H1 (cell line): ENCODE results near the gene ARHGAP6. TPM values are rescaled to one million over a fixed set of nuclear protein-coding genes. Genes with fewer than 3 reads are reported as not detected.

ENCODE experiments used
- CTCF ChIA-PET: fragments of 300-600 bp; sonication (Branson Sonifier 250); formaldehyde crosslinking; loops from one replicate; lab custom pipeline; 2021; ENCODE audit not compliant: partially characterized antibody; lab: Charles Lee
- POLR2A ChIA-PET: fragments of 300-600 bp; sonication (Branson Sonifier 250); formaldehyde crosslinking; loops from one replicate; lab custom pipeline; 2021; ENCODE audit warnings: inconsistent platforms; ENCODE audit not compliant: partially characterized antibody; lab: Charles Lee
- DNase-seq, 2 experiments: peaks; one replicate each; pipeline versions ENCODE4 v3.0.0 to v3.0.0-alpha.2; 2010 to 2022; ENCODE audit warnings: low spot score in 2 of 2, low read depth in 1 of 2, mixed read lengths in 1 of 2
- FAIRE-seq: peaks from 2 replicates; lab custom pipeline; 2011; peaks lifted over from hg19 to GRCh38; lab: Jason Lieb, UNC
- H2AFZ ChIP-seq: 2 replicates; pipeline ENCODE4 v1.8.1; 2012; ENCODE audit warnings: low read length, inconsistent platforms
- H2AK5ac ChIP-seq: 2 replicates; pipeline ENCODE4 v1.6.1; 2013; ENCODE audit warnings: low read depth, low read length
- H2BK120ac ChIP-seq: replicated peaks from 2 replicates; pipeline ENCODE3; 2013; ENCODE audit warnings: low read depth, low read length, inconsistent platforms
- H2BK12ac ChIP-seq: 2 replicates; pipeline ENCODE4 v1.6.1; 2013; ENCODE audit warnings: low read depth, low read length
- H2BK15ac ChIP-seq: 2 replicates; pipeline ENCODE4 v1.6.1; 2013; ENCODE audit warnings: low read length
- H2BK20ac ChIP-seq: 2 replicates; pipeline ENCODE4 v1.6.1; 2013; ENCODE audit warnings: low read length
- H2BK5ac ChIP-seq: 2 replicates; pipeline ENCODE4 v1.6.1; 2013; ENCODE audit warnings: low read depth, low read length
- H3K14ac ChIP-seq: 2 replicates; pipeline ENCODE4 v1.6.1; 2013; ENCODE audit warnings: inconsistent platforms; ENCODE audit not compliant: insufficient read length
- H3K18ac ChIP-seq: 2 replicates; pipeline ENCODE4 v1.6.1; 2013; ENCODE audit warnings: low read length; ENCODE audit errors: extremely low read depth
- H3K23ac ChIP-seq: 2 replicates; pipeline ENCODE4 v1.6.1; 2013; ENCODE audit warnings: inconsistent platforms; ENCODE audit not compliant: insufficient read length
- H3K23me2 ChIP-seq: 2 replicates; pipeline ENCODE4 v1.6.1; 2013; ENCODE audit warnings: low read depth, low read length
- H3K27ac ChIP-seq: 2 replicates; pipeline ENCODE4 v1.6.1; 2011; ENCODE audit warnings: low read depth, low read length, inconsistent platforms
- H3K27me3 ChIP-seq, 4 experiments: replicated peaks in 1 of 4; 1 replicate in 1 of 4; 2 replicates in 3 of 4; pipeline versions ENCODE4 v1.6.1 to v1.8.1; 2011 to 2013; ENCODE audit warnings: low read length in 3 of 4, mild to moderate bottlenecking in 3 of 4, inconsistent platforms in 2 of 4, mixed read lengths in 2 of 4, moderate library complexity in 1 of 4; ENCODE audit not compliant: control insufficient read depth in 3 of 4, insufficient read depth in 3 of 4; ENCODE audit errors: extremely low read depth in 1 of 4
- H3K36me3 ChIP-seq, 4 experiments: 2 replicates each; pipeline versions ENCODE4 v1.6.1 to v1.8.1; 2011 to 2013; ENCODE audit warnings: mild to moderate bottlenecking in 4 of 4, low read length in 3 of 4, moderate library complexity in 2 of 4, control low read depth in 1 of 4, inconsistent platforms in 1 of 4; ENCODE audit not compliant: insufficient read depth in 4 of 4, control insufficient read depth in 2 of 4
- H3K4ac ChIP-seq: replicated peaks from 2 replicates; pipeline ENCODE3; 2013; ENCODE audit warnings: low read length, low read depth, mixed read lengths, inconsistent platforms; ENCODE audit not compliant: insufficient read length
- H3K4me1 ChIP-seq, 4 experiments: replicated peaks in 1 of 4; 1 replicate in 1 of 4; 2 replicates in 3 of 4; pipeline versions ENCODE4 v1.6.1 to v1.8.1; 2011 to 2013; ENCODE audit warnings: low read length in 3 of 4, inconsistent platforms in 2 of 4, mixed read lengths in 1 of 4; ENCODE audit not compliant: insufficient read depth in 4 of 4, control insufficient read depth in 3 of 4
- H3K4me2 ChIP-seq, 2 experiments: 2 replicates each; pipeline versions ENCODE4 v1.6.1 to v1.8.1; 2011 to 2013; ENCODE audit warnings: low read depth in 2 of 2, low read length in 2 of 2, control low read depth in 1 of 2, inconsistent platforms in 1 of 2, mild to moderate bottlenecking in 1 of 2; ENCODE audit not compliant: insufficient read depth in 1 of 2
- H3K4me3 ChIP-seq, 4 experiments: fragments of 200-600, 300-600 bp in 1 of 4; sonication (generic), shearing (Covaris generic), sonication (Bioruptor Twin) in 1 of 4; 2 replicates each; pipeline versions ENCODE4 v1.5.1 to v1.8.1; 2011 to 2016; ENCODE audit warnings: low read length in 4 of 4, low read depth in 3 of 4, control low read depth in 2 of 4, inconsistent platforms in 2 of 4, mild to moderate bottlenecking in 2 of 4, mixed read lengths in 1 of 4, moderate library complexity in 1 of 4; ENCODE audit not compliant: insufficient read depth in 2 of 4; ENCODE audit errors: extremely low read depth in 1 of 4
- H3K56ac ChIP-seq: replicated peaks from 2 replicates; pipeline ENCODE3; 2013; ENCODE audit warnings: low read depth, mild to moderate bottlenecking, mixed read lengths, low read length, inconsistent platforms; ENCODE audit not compliant: insufficient read length
- H3K79me1 ChIP-seq: 2 replicates; pipeline ENCODE4 v1.6.1; 2013; ENCODE audit warnings: low read depth, low read length, control low read depth
- H3K79me2 ChIP-seq, 2 experiments: 2 replicates each; pipeline versions ENCODE4 v1.6.1 to v1.8.1; 2012 to 2013; ENCODE audit warnings: low read length in 2 of 2, mild to moderate bottlenecking in 2 of 2, inconsistent platforms in 1 of 2; ENCODE audit not compliant: insufficient read depth in 2 of 2, control insufficient read depth in 1 of 2
- H3K9ac ChIP-seq, 4 experiments: replicated peaks in 1 of 4; 1 replicate in 1 of 4; 2 replicates in 3 of 4; pipeline versions ENCODE4 v1.6.1 to v1.8.1; 2011 to 2013; ENCODE audit warnings: low read depth in 3 of 4, low read length in 3 of 4, control low read depth in 2 of 4, mild to moderate bottlenecking in 2 of 4, moderate library complexity in 2 of 4, inconsistent platforms in 1 of 4; ENCODE audit errors: extremely low read depth in 1 of 4
- H3K9me3 ChIP-seq, 2 experiments: 2 replicates each; pipeline versions ENCODE4 v1.6.1 to v1.8.1; 2012 to 2013; ENCODE audit warnings: mild to moderate bottlenecking in 2 of 2, moderate library complexity in 2 of 2, control low read depth in 1 of 2, inconsistent platforms in 1 of 2, low read depth in 1 of 2, low read length in 1 of 2, mixed read lengths in 1 of 2; ENCODE audit not compliant: insufficient read depth in 2 of 2
- H4K20me1 ChIP-seq, 2 experiments: replicated peaks in 1 of 2; 2 replicates each; pipeline versions ENCODE3 to v1.8.1; 2011 to 2013; ENCODE audit warnings: inconsistent platforms in 2 of 2, low read length in 2 of 2, mild to moderate bottlenecking in 1 of 2; ENCODE audit not compliant: insufficient read depth in 2 of 2, control insufficient read depth in 1 of 2
- H4K5ac ChIP-seq: 2 replicates; pipeline ENCODE4 v1.6.1; 2013; ENCODE audit warnings: low read length, low read depth, mixed read lengths, inconsistent platforms; ENCODE audit not compliant: insufficient read length
- H4K8ac ChIP-seq: 2 replicates; pipeline ENCODE4 v1.8.0; 2013; ENCODE audit warnings: mild to moderate bottlenecking, moderate library complexity, low read length, inconsistent platforms; ENCODE audit not compliant: insufficient read depth; ENCODE audit errors: extremely low read depth
- H4K91ac ChIP-seq: replicated peaks from 2 replicates; pipeline ENCODE3; 2013; ENCODE audit warnings: low read length, mixed read lengths, inconsistent platforms; ENCODE audit not compliant: insufficient read length
- CBX8 ChIP-seq: fragments of 300-800, 300-1000 bp; sonication (generic); IDR thresholded peaks from 2 replicates; pipeline ENCODE4 v1.7.1; 2016; ENCODE audit warnings: low read depth, low read length, borderline replicate concordance
- CHD1 ChIP-seq: IDR thresholded peaks from 2 replicates; pipeline ENCODE4 v1.6.1; 2012; ENCODE audit warnings: low read depth, low read length, improper control_type of control experiment
- CHD2 ChIP-seq: IDR thresholded peaks from 2 replicates; pipeline ENCODE4 v1.6.1; 2012; ENCODE audit warnings: low read length, improper control_type of control experiment
- CREB1 ChIP-seq: IDR thresholded peaks from 2 replicates; pipeline ENCODE4 v1.6.1; 2012; ENCODE audit warnings: inconsistent platforms
- FOSL1 ChIP-seq: IDR thresholded peaks from 2 replicates; pipeline ENCODE4 v1.6.1; 2011; ENCODE audit warnings: mild to moderate bottlenecking, low read depth, low read length, moderate library complexity; ENCODE audit not compliant: insufficient read depth
- GABPA ChIP-seq: IDR thresholded peaks from 2 replicates; pipeline ENCODE4 v1.6.1; 2011; ENCODE audit warnings: mild to moderate bottlenecking, low read length, moderate library complexity, borderline replicate concordance; ENCODE audit not compliant: insufficient read depth
- HDAC2 ChIP-seq, 2 experiments: fragments of 300-600 bp in 1 of 2; sonication (generic) in 1 of 2; IDR thresholded peaks; 2 replicates each; pipeline ENCODE4 v1.6.1; 2011 to 2012; ENCODE audit warnings: low read depth in 2 of 2, low read length in 2 of 2, mild to moderate bottlenecking in 2 of 2, moderate library complexity in 2 of 2, borderline replicate concordance in 1 of 2, inconsistent platforms in 1 of 2
- RFX5 ChIP-seq: IDR thresholded peaks from 2 replicates; pipeline ENCODE4 v1.6.1; 2011; ENCODE audit warnings: low read depth, low read length, improper control_type of control experiment, borderline replicate concordance
- RNF2 ChIP-seq: fragments of 200-900, 300-1000 bp; sonication (generic); IDR thresholded peaks from 2 replicates; pipeline ENCODE4 v1.7.1; 2016; ENCODE audit warnings: borderline replicate concordance, low read depth, mild to moderate bottlenecking, antibody characterized with exemption, low read length; ENCODE audit not compliant: poor library complexity, severe bottlenecking; ENCODE audit errors: missing control alignments
- SUZ12 ChIP-seq: fragments of 200-600 bp; sonication (generic); IDR thresholded peaks from 2 replicates; pipeline ENCODE4 v1.6.1; 2012; ENCODE audit warnings: mild to moderate bottlenecking, inconsistent platforms, low read length, moderate library complexity, mixed read lengths
- TAF7 ChIP-seq: optimal IDR thresholded peaks from 2 replicates; pipeline ENCODE3; 2011; ENCODE audit warnings: low read depth, mild to moderate bottlenecking, inconsistent platforms, low read length, moderate library complexity, borderline replicate concordance
- YY1 ChIP-seq: IDR thresholded peaks from 2 replicates; pipeline ENCODE4 v1.6.1; 2011; ENCODE audit warnings: low read depth, mild to moderate bottlenecking, low read length
- WGBS, 2 experiments: shearing (Covaris generic) in 1 of 2; methylation state at CpG; one replicate each; pipeline versions ENCODE4 v1.1.6 to v1.1.7; 2013 to 2015; ENCODE audit warnings: low lambda C conversion rate in 2 of 2, mixed read lengths in 2 of 2, inconsistent platforms in 1 of 2, low coverage in 1 of 2, missing lambda C conversion rate in 1 of 2; ENCODE audit not compliant: insufficient replicate concordance in 2 of 2, insufficient coverage in 1 of 2, insufficient read length in 1 of 2; ENCODE audit errors: extremely low coverage in 1 of 2, missing lambda C conversion rate in 1 of 2; 5-methylcytosine and 5-hydroxymethylcytosine counted together
- polyA plus RNA-seq, 7 experiments: library from polyadenylated mRNA; depleted of rRNA in 3 of 7; stranded (reverse) in 5 of 7; unstranded in 2 of 7; fragments of >200 nt in 5 of 7; fragments of 200-250 nt in 2 of 7; gene quantifications; 1 replicate in 5 of 7; 2 replicates in 1 of 7; 4 replicates in 1 of 7; pipeline versions ENCODE4 v1.2.1 to v1.2.3, GENCODE V29; 2011 to 2013; ENCODE audit warnings: missing spikeins in 2 of 7, mixed read lengths in 2 of 7
- total RNA-seq: library from RNA; stranded (reverse); fragmentation: NEBNext Ultra II Directional; extraction: Animal tissue kit (Norgen Biotek cat#: 25700); gene quantifications from 2 replicates; pipeline ENCODE4 v1.2.1, GENCODE V29; 2021

ARHGAP6 gene
- total and polyA plus RNA-seq, 2 of the 8 experiments (the other 6 are each of a cell fraction or from before 2014, with no cell fraction given) = 0.35 to 0.82 TPM

GRCh38 chrX:11375614-11376119 is 290.1 kb downstream of the ARHGAP6 start:
- no peaks in the 10 kb centered on the region for H3K23me2 ChIP-seq
- H2AK5ac ChIP-seq = no peak overlapping the region
- H2BK20ac ChIP-seq = no peak overlapping the region
- no peak for DNase-seq
- no peak overlapping the region for H3K23ac ChIP-seq
- POLR2A ChIA-PET = no interaction called here
- H4K91ac ChIP-seq = no peak overlapping the region
- FAIRE-seq = no peak
- no peak overlapping the region for H2BK12ac ChIP-seq
- H4K20me1 ChIP-seq = no peaks in the 10 kb centered on the region
- CTCF ChIA-PET = no interaction called here
- H2BK5ac ChIP-seq = no peak overlapping the region
- no peak overlapping the region for H3K4ac ChIP-seq
- WGBS, 2 experiments = 82% methylated on average over 1 of the region's 1 CpG; no CpG with 5 or more reads in 1 of the 2 experiments
- H2AFZ ChIP-seq = no peak overlapping the region
- H3K27me3 ChIP-seq = no peaks in the 10 kb centered on the region
- H3K9me3 ChIP-seq = no peaks in the 10 kb centered on the region
- H2BK15ac ChIP-seq = no peak overlapping the region
- no peaks in the 10 kb centered on the region for H3K36me3 ChIP-seq
- no peak overlapping the region for H3K4me3 ChIP-seq
- H3K9ac ChIP-seq = no peak overlapping the region
- H2BK120ac ChIP-seq = no peak overlapping the region
- H4K5ac ChIP-seq = no peak overlapping the region
- no peaks in the 10 kb centered on the region for H3K4me1 ChIP-seq
- H3K14ac ChIP-seq = no peak overlapping the region
- no peak overlapping the region for H3K27ac ChIP-seq
- no peaks in the 10 kb centered on the region for H3K79me1 ChIP-seq
- H3K79me2 ChIP-seq = no peaks in the 10 kb centered on the region
- H3K18ac ChIP-seq = no peak overlapping the region
- H3K56ac ChIP-seq = no peak overlapping the region
- H4K8ac ChIP-seq = no peak overlapping the region
- H3K4me2 ChIP-seq = no peak overlapping the region
- TF ChIP-seq RNF2 (no peak), CHD1 (no peak), HDAC2 (IDR thresholded peaks at IDR 0.05; ENCODE audit: borderline replicate concordance in 1 of 2, low read depth in 2 of 2, low read length in 2 of 2) (no peak), CHD2 (no peak), CBX8 (no peak), GABPA (no peak), SUZ12 (no peak), CREB1 (no peak), FOSL1 (no peak), YY1 (no peak), RFX5 (no peak), TAF7 (no peak)
